Smooth muscle cell (in vitro differentiated cells): ENCODE results near the gene CNOT3. TPM values are rescaled to one million over a fixed set of nuclear protein-coding genes. Genes with fewer than 3 reads are reported as not detected.
A peak's percentile ranks its signal among the peaks of the same experiment; 100 is the strongest.

Source experiments
- DNase-seq: peaks from one replicate; lab custom pipeline; 2025; ENCODE audit not compliant: unreplicated experiment; lab: John Stamatoyannopoulos, UW
- H2AFZ ChIP-seq: fragments of 200-600 bp; sonication (generic); 2 replicates; pipeline ENCODE4 v1.6.0; 2016; ENCODE audit warnings: antibody characterized with exemption, low read depth, mild to moderate bottlenecking
- H3F3A ChIP-seq: fragments of 200-600 bp; sonication (generic); 2 replicates; pipeline ENCODE4 v1.6.0; 2017; ENCODE audit warnings: antibody characterized with exemption, low read depth
- H3K27ac ChIP-seq: fragments of 200-600 bp; sonication (generic); 2 replicates; pipeline ENCODE4 v1.5.1; 2016; ENCODE audit warnings: low read depth, mild to moderate bottlenecking
- H3K27me3 ChIP-seq: fragments of 200-600 bp; sonication (generic); 2 replicates; pipeline ENCODE4 v1.6.1; 2016; ENCODE audit warnings: low read depth, mild to moderate bottlenecking
- H3K36me3 ChIP-seq: fragments of 200-600 bp; sonication (generic); 2 replicates; pipeline ENCODE4 v1.5.1; 2016; ENCODE audit warnings: low read depth
- H3K4me1 ChIP-seq: fragments of 200-600 bp; sonication (generic); 2 replicates; pipeline ENCODE4 v1.5.1; 2016; ENCODE audit warnings: low read depth
- H3K4me2 ChIP-seq: fragments of 200-600 bp; sonication (generic); 2 replicates; pipeline ENCODE4 v1.6.0; 2016; ENCODE audit warnings: mild to moderate bottlenecking
- H3K4me3 ChIP-seq: fragments of 200-600 bp; sonication (generic); 2 replicates; pipeline ENCODE4 v1.5.1; 2016; ENCODE audit warnings: mild to moderate bottlenecking
- H3K79me2 ChIP-seq: fragments of 200-600 bp; sonication (generic); 2 replicates; pipeline ENCODE4 v1.6.0; 2016; ENCODE audit warnings: low read depth, mild to moderate bottlenecking
- H3K9ac ChIP-seq: fragments of 200-600 bp; sonication (generic); 2 replicates; pipeline ENCODE4 v1.6.0; 2016; ENCODE audit warnings: low read depth
- H3K9me3 ChIP-seq: fragments of 200-600 bp; sonication (generic); replicated peaks from 2 replicates; pipeline ENCODE4 v1.5.1; 2016; ENCODE audit warnings: low read depth
- H4K20me1 ChIP-seq: fragments of 200-600 bp; sonication (generic); 2 replicates; pipeline ENCODE4 v1.6.0; 2016; ENCODE audit warnings: low read depth
- CTCF ChIP-seq: fragments of 200-600 bp; sonication (generic); IDR thresholded peaks from 2 replicates; pipeline ENCODE4 v1.5.1; 2017; ENCODE audit warnings: borderline replicate concordance, mild to moderate bottlenecking, antibody characterized with exemption; ENCODE audit not compliant: insufficient read depth, poor library complexity, severe bottlenecking
- WGBS: methylation state at CpG from one replicate; pipeline ENCODE4 v1.1.7; 2016; ENCODE audit warnings: low lambda C conversion rate; 5-methylcytosine and 5-hydroxymethylcytosine counted together
- polyA plus RNA-seq: library from polyadenylated mRNA; unstranded; fragments of >200 nt; fragmentation: Nextera tagmentation; extraction: Ambion mirVana; gene quantifications from 2 replicates; pipeline ENCODE4 v1.2.1, GENCODE V29; 2016
- total RNA-seq: library from RNA; depleted of rRNA; stranded (reverse); fragments of >200 nt; gene quantifications from 2 replicates; pipeline ENCODE4 v1.2.3, GENCODE V29; 2014

The CNOT3 gene
- total and polyA plus RNA-seq, 2 experiments from 2014 or later: 12.4 to 31.4 TPM

- Histone ChIP-seq H3F3A (no peaks in the 10 kb centered on the region), H3K4me3 (peak within 1 kb of the TSS; percentile 55), H3K36me3 (no peaks in the 10 kb centered on the region), H3K9ac (no peak within 1 kb of the TSS), H3K4me2 (peak within 1 kb of the TSS; percentile 76), H2AFZ (no peak within 1 kb of the TSS), H3K27me3 (no peaks in the 10 kb centered on the region), H3K27ac (no peak within 1 kb of the TSS), H3K4me1 (no peaks in the 10 kb centered on the region), H3K79me2 (no peaks in the 10 kb centered on the region), H3K9me3 (no peaks in the 10 kb centered on the region), H4K20me1 (no peaks in the 10 kb centered on the region)
- peak; percentile 25 for TF ChIP-seq CTCF
- DNase-seq: no peak
- 19% methylated on average over 11 of the region's 13 CpGs for WGBS
These were observed 35.2 kb downstream of the CNOT3 start, which contains the start of gene TMC4 for GRCh38 chr19:54172471-54173358. TMC4 (minus strand) TSS chr19:54173160; CDS start chr19:54173117, 43 bp downstream.

GRCh38 chr19:54173359-54173699 lies 35.8 kb downstream of the CNOT3 start:
- no peak for DNase-seq

GRCh38 chr19:54173951-54174834 lies 36.6 kb downstream of the CNOT3 start:
- H3K9ac ChIP-seq: no peak overlapping the region
- no peaks in the 10 kb centered on the region for H3K4me1 ChIP-seq
- WGBS: 85% methylated on average over 24 of the region's 25 CpGs
- no peak overlapping the region for H3K4me2 ChIP-seq
- H3K4me3 ChIP-seq: no peak overlapping the region
- TF ChIP-seq CTCF: no peak
- H4K20me1 ChIP-seq: no peaks in the 10 kb centered on the region
- H3K79me2 ChIP-seq: no peaks in the 10 kb centered on the region
- H3K27me3 ChIP-seq: no peaks in the 10 kb centered on the region
- no peak overlapping the region for H2AFZ ChIP-seq
- H3F3A ChIP-seq: no peaks in the 10 kb centered on the region
- H3K27ac ChIP-seq: no peak overlapping the region
- no peaks in the 10 kb centered on the region for H3K9me3 ChIP-seq
- no peak for DNase-seq
- no peaks in the 10 kb centered on the region for H3K36me3 ChIP-seq

More at GRCh38 chr19:54173359-54173699, 35.8 kb downstream of the CNOT3 start:
- Histone ChIP-seq H2AFZ (no peak overlapping the region), H3K4me3 (no peak overlapping the region), H3K27me3 (no peaks in the 10 kb centered on the region), H3K9me3 (no peaks in the 10 kb centered on the region), H3K27ac (no peak overlapping the region), H4K20me1 (no peaks in the 10 kb centered on the region), H3K9ac (no peak overlapping the region), H3F3A (no peaks in the 10 kb centered on the region), H3K4me2 (peak overlapping the region; percentile 76), H3K79me2 (no peaks in the 10 kb centered on the region), H3K36me3 (no peaks in the 10 kb centered on the region), H3K4me1 (no peaks in the 10 kb centered on the region)
- TF ChIP-seq CTCF: no peak
- 60% methylated on average over 15 of the region's 15 CpGs for WGBS
